ENCODE measurements around the gene DNAJB8. TPM values are rescaled to one million over a fixed set of nuclear protein-coding genes. Genes with fewer than 3 reads are reported as not detected.

Gene DNAJB8
- total and polyA plus RNA-seq, 4 donors, result not detected

GRCh38 chr3:128452678-128453275 lies 13.9 kb downstream of the DNAJB8 start:
- no peaks in the 10 kb centered on the region for H3K4me1 ChIP-seq (ENCODE audit: control insufficient read depth in 4 of 4, insufficient read depth in 4 of 4, low read length in 3 of 4)
- H3K9me3 ChIP-seq (ENCODE audit: control insufficient read depth in 4 of 4, low read length in 3 of 4), result no peaks in the 10 kb centered on the region
- WGBS, result 68% methylated on average over 21 of the region's 21 CpGs
- no peaks in the 10 kb centered on the region for H3K36me3 ChIP-seq (ENCODE audit: control insufficient read depth in 4 of 4, insufficient read depth in 3 of 4, low read depth in 1 of 4, low read length in 3 of 4)
- peaks cover 0 to 2% (median under 1%) of the 10 kb centered on the region in 4 donors for H3K27me3 ChIP-seq (ENCODE audit: control insufficient read depth in 4 of 4, insufficient read depth in 4 of 4, low read length in 3 of 4)
- TF ChIP-seq GABPA (IDR thresholded peaks at IDR 0.05 in 1 of 2, conservative IDR thresholded peaks at IDR 0.05 in 1 of 2) (no peak), RXRA (IDR thresholded peaks at IDR 0.05) (no peak), HNF4A (conservative IDR thresholded peaks at IDR 0.05) (no peak), TAF1 (conservative IDR thresholded peaks at IDR 0.05) (no peak), FOXA1 (IDR thresholded peaks at IDR 0.05) (no peak), SP1 (IDR thresholded peaks at IDR 0.05) (no peak), CTCF (IDR thresholded peaks at IDR 0.05; ENCODE audit: low read depth, low read length, missing input control) (no peak), RAD21 (IDR thresholded peaks at IDR 0.05) (no peak), FOXA2 (IDR thresholded peaks at IDR 0.05) (no peak), EGR1 (IDR thresholded peaks at IDR 0.05; ENCODE audit: low read depth in 2 of 2) (no peak), MAX (IDR thresholded peaks at IDR 0.05) (no peak)
- H3K27ac ChIP-seq (ENCODE audit: low read depth in 1 of 2, low read length in 2 of 2), result no peak overlapping the region
- H3K9ac ChIP-seq (ENCODE audit: low read depth in 1 of 2, low read length in 2 of 2), result no peak overlapping the region
- no peak for DNase-seq (ENCODE audit: low spot score)
- H3K4me3 ChIP-seq (ENCODE audit: low read depth in 1 of 3, low read length in 3 of 3), result no peak overlapping the region

GRCh38 chr3:128452120-128452519 lies 14.6 kb downstream of the DNAJB8 start:
- Histone ChIP-seq H3K4me3 (ENCODE audit: low read depth in 1 of 3, low read length in 3 of 3) (no peak overlapping the region), H3K9me3 (ENCODE audit: control insufficient read depth in 4 of 4, low read length in 3 of 4) (no peaks in the 10 kb centered on the region), H3K36me3 (ENCODE audit: control insufficient read depth in 4 of 4, insufficient read depth in 3 of 4, low read depth in 1 of 4, low read length in 3 of 4) (no peaks in the 10 kb centered on the region), H3K4me1 (ENCODE audit: control insufficient read depth in 4 of 4, insufficient read depth in 4 of 4, low read length in 3 of 4) (no peaks in the 10 kb centered on the region), H3K9ac (ENCODE audit: low read depth in 1 of 2, low read length in 2 of 2) (no peak overlapping the region), H3K27me3 (ENCODE audit: control insufficient read depth in 4 of 4, insufficient read depth in 4 of 4, low read length in 3 of 4) (peaks cover 0 to 2% (median under 1%) of the 10 kb centered on the region in 4 donors), H3K27ac (ENCODE audit: low read depth in 1 of 2, low read length in 2 of 2) (no peak overlapping the region)
- DNase-seq (ENCODE audit: low spot score), result no peak
- 91% methylated on average over 9 of the region's 9 CpGs for WGBS
- TF ChIP-seq YY1 (IDR thresholded peaks at IDR 0.05) (no peak), HNF4G (IDR thresholded peaks at IDR 0.05) (no peak), HNF4A (conservative IDR thresholded peaks at IDR 0.05) (no peak), ZBTB33 (IDR thresholded peaks at IDR 0.05) (no peak), MAX (IDR thresholded peaks at IDR 0.05) (no peak), CTCF (IDR thresholded peaks at IDR 0.05; ENCODE audit: low read depth, low read length, missing input control) (no peak), ATF3 (IDR thresholded peaks at IDR 0.05) (no peak), RAD21 (IDR thresholded peaks at IDR 0.05) (no peak), FOXA1 (IDR thresholded peaks at IDR 0.05) (no peak), GABPA (IDR thresholded peaks at IDR 0.05 in 1 of 2, conservative IDR thresholded peaks at IDR 0.05 in 1 of 2) (no peak), TAF1 (conservative IDR thresholded peaks at IDR 0.05) (no peak), RXRA (IDR thresholded peaks at IDR 0.05) (no peak), EGR1 (IDR thresholded peaks at IDR 0.05; ENCODE audit: low read depth in 2 of 2) (no peak), JUND (IDR thresholded peaks at IDR 0.05) (no peak), REST (IDR thresholded peaks at IDR 0.05) (no peak), FOXA2 (IDR thresholded peaks at IDR 0.05) (no peak), NR2F2 (IDR thresholded peaks at IDR 0.05) (no peak)
